SU-DHL-6 (cell line): ENCODE data around the gene RPS19.

Experiments used
- CTCF ChIP-seq: fragments of 200-600 bp; sonication (generic); IDR thresholded peaks from one replicate; pipeline ENCODE4 v1.5.1; 2017; ENCODE audit warnings: antibody characterized with exemption, mild to moderate bottlenecking, low read length, moderate library complexity; ENCODE audit not compliant: insufficient read depth, poor library complexity, severe bottlenecking
- EZH2phosphoT487 ChIP-seq: fragments of 200-600 bp; sonication (generic), shearing (Covaris generic); conservative IDR thresholded peaks from 2 replicates; pipeline ENCODE4 v1.6.1; 2018; ENCODE audit warnings: mild to moderate bottlenecking, antibody characterized with exemption, low read length, moderate library complexity, mixed read lengths

- TF ChIP-seq CTCF (no peak), EZH2phosphoT487 (no peak)
These were observed 43.3 kb downstream of the RPS19 start for GRCh38 chr19:41903193-41903953.
